ENCODE results near the gene RPL7A. TPM values are rescaled to one million over a fixed set of nuclear protein-coding genes. Genes with fewer than 3 reads are reported as not detected.

The RPL7A gene
- total RNA-seq, 1 experiment from 2014 or later: 904 TPM

DNA sequence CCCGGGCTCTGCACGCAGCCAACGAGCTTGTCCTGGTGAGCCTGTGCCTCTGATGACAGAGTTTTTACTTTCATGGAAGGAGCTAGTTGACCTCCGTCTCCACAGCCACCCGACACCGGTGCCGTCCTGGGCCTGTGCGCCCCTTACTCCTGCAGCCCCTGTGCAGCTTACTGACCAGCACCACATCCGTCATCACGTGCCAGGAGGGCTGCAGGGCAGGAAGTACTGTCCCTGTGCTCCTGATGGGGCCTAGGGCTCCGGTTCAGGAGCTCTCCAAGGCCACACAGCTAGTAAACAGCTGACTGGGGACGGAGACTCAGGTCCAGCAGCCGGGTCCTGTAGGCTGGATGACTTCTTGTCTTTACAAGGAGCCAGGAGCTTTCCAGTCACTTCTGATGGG lies 38.3 kb downstream of the RPL7A start:
- Mint-ChIP-seq H3K9me3 (ENCODE audit: low read depth, unreplicated experiment) (no peaks in the 10 kb centered on the region), H3K4me3 (ENCODE audit: low read depth, unreplicated experiment) (no peak overlapping the region), H3K27me3 (ENCODE audit: unreplicated experiment) (peaks cover 23% of the 10 kb centered on the region), H3K36me3 (ENCODE audit: insufficient read depth, unreplicated experiment) (no peaks in the 10 kb centered on the region), H3K4me1 (ENCODE audit: low read depth, unreplicated experiment) (no peaks in the 10 kb centered on the region), H3K27ac (ENCODE audit: unreplicated experiment) (no peak overlapping the region)
- TF ChIP-seq, protein P1, sequence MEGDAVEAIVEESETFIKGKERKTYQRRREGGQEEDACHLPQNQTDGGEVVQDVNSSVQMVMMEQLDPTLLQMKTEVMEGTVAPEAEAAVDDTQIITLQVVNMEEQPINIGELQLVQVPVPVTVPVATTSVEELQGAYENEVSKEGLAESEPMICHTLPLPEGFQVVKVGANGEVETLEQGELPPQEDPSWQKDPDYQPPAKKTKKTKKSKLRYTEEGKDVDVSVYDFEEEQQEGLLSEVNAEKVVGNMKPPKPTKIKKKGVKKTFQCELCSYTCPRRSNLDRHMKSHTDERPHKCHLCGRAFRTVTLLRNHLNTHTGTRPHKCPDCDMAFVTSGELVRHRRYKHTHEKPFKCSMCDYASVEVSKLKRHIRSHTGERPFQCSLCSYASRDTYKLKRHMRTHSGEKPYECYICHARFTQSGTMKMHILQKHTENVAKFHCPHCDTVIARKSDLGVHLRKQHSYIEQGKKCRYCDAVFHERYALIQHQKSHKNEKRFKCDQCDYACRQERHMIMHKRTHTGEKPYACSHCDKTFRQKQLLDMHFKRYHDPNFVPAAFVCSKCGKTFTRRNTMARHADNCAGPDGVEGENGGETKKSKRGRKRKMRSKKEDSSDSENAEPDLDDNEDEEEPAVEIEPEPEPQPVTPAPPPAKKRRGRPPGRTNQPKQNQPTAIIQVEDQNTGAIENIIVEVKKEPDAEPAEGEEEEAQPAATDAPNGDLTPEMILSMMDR (IDR thresholded peaks at IDR 0.05; ENCODE audit: unreplicated experiment): no peak
- intact Hi-C loops (cut with micrococcal nuclease; ENCODE audit: unreplicated experiment): no loop called here
- no peak for DNase-seq
- CTCF ChIA-PET: no interaction called here
- no TSS peak for BruUV-seq (replicated peaks)

DNA sequence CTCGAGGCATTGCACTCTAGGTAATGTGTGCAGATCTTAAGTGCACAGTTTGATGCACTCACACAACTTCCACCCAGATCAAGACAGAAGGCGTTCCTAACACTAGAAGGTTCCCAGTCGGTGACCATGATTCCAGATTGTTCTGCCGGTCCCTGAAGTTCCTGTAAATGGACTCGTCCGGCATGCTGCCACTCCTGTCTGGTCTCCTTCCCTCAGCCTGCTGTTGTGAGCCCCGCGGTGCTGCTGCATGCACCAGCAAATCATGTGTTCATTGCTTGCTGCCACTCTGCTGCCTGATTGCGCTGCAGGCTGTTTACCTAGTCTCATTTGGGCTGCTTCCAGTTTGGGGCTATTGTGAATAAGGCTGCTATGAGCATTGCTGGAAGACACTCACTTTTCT lies 39.7 kb downstream of the RPL7A start:
- Mint-ChIP-seq H3K9me3 (ENCODE audit: low read depth, unreplicated experiment) (no peaks in the 10 kb centered on the region), H3K36me3 (ENCODE audit: insufficient read depth, unreplicated experiment) (no peaks in the 10 kb centered on the region), H3K4me3 (ENCODE audit: low read depth, unreplicated experiment) (no peak overlapping the region), H3K27ac (ENCODE audit: unreplicated experiment) (no peak overlapping the region), H3K4me1 (ENCODE audit: low read depth, unreplicated experiment) (no peaks in the 10 kb centered on the region), H3K27me3 (ENCODE audit: unreplicated experiment) (peaks cover 24% of the 10 kb centered on the region)
- intact Hi-C loops (cut with micrococcal nuclease; ENCODE audit: unreplicated experiment): no loop called here
- CTCF ChIA-PET: interaction anchor here (0.6 kb wide), 1 partner anchor 101 kb away, joined by 4 read pairs; no protein-coding TSS in a partner anchor
- TF ChIP-seq, protein P1 (IDR thresholded peaks at IDR 0.05; ENCODE audit: unreplicated experiment): no peak
- no TSS peak for BruUV-seq (replicated peaks)
- DNase-seq: no peak

DNA sequence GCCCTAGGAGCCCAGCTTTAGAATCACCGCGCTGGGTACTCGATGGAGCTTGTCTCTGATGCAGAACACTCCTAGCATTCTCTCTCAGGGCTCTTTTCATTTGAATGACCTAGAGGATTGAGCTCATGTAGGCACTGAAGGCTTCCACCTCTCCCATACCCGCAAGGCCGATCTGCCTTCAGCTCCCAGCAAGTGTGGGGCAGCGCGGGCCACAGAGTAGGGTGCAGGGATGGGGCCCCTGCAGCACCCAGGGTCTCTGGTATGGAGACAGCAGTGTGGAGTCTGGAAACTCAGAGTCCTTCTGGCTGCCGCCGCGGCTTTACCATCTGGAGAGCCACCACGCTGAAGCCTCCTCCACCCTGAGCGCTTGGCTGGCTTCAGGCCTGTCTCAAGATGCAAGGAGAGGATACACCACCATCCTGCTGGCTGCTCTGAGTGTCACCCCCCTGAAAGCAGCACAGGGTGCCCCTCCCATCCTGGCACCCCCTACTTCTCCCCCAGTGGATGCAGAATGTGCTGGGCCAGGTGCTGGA lies 41.1 kb downstream of the RPL7A start:
- Mint-ChIP-seq H3K27me3 (ENCODE audit: unreplicated experiment) (peaks cover 32% of the 10 kb centered on the region), H3K4me3 (ENCODE audit: low read depth, unreplicated experiment) (no peak overlapping the region), H3K9me3 (ENCODE audit: low read depth, unreplicated experiment) (no peaks in the 10 kb centered on the region), H3K4me1 (ENCODE audit: low read depth, unreplicated experiment) (no peaks in the 10 kb centered on the region), H3K27ac (ENCODE audit: unreplicated experiment) (no peak overlapping the region), H3K36me3 (ENCODE audit: insufficient read depth, unreplicated experiment) (no peaks in the 10 kb centered on the region)
- intact Hi-C loops (cut with micrococcal nuclease; ENCODE audit: unreplicated experiment): no loop called here
- no peak for DNase-seq
- CTCF ChIA-PET: no interaction called here
- no TSS peak for BruUV-seq (replicated peaks)
- TF ChIP-seq, protein P1 (IDR thresholded peaks at IDR 0.05; ENCODE audit: unreplicated experiment): no peak

DNA sequence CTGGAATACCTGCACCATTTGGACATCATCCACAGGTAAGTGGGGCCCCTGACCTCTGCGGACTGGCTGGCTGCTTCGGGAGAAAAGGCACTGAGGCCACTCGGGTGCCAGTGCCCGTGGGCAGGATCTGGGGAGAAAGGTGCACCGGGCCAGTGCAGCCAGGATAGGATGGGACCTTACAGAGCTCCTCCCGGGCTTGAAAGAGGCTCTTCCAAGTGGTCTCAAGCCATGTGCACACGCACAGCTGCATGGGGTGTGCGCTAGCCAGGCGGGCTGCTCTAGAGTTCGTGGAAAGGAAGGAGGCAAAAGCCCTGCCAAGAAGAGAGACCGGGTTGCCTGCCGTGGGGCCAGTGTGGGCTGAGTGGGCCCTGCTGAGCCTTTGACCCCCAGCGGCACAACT lies 41.5 kb downstream of the RPL7A start:
- intact Hi-C loops (cut with micrococcal nuclease; ENCODE audit: unreplicated experiment): no loop called here
- no peaks in the 10 kb centered on the region for H3K4me1 Mint-ChIP-seq (ENCODE audit: low read depth, unreplicated experiment)
- H3K36me3 Mint-ChIP-seq (ENCODE audit: insufficient read depth, unreplicated experiment): no peaks in the 10 kb centered on the region
- TF ChIP-seq, protein P1 (IDR thresholded peaks at IDR 0.05; ENCODE audit: unreplicated experiment): no peak
- no peak overlapping the region for H3K4me3 Mint-ChIP-seq (ENCODE audit: low read depth, unreplicated experiment)
- DNase-seq: no peak
- H3K27me3 Mint-ChIP-seq (ENCODE audit: unreplicated experiment): peaks cover 37% of the 10 kb centered on the region
- no peak overlapping the region for H3K27ac Mint-ChIP-seq (ENCODE audit: unreplicated experiment)
- no TSS peak for BruUV-seq (replicated peaks)
- CTCF ChIA-PET: interaction anchor here (0.6 kb wide), 1 partner anchor 514 kb away, joined by 3 read pairs; no protein-coding TSS in a partner anchor
- H3K9me3 Mint-ChIP-seq (ENCODE audit: low read depth, unreplicated experiment): no peaks in the 10 kb centered on the region

Measured in Calu3 (cell line).